Effector memory CD4-positive, alpha-beta T cell (primary cell): ENCODE results near the gene PIGR.

ENCODE experiments used
- DNase-seq, 3 donors: peaks; one replicate each; pipeline ENCODE4 v3.0.0-alpha.2; 2020
- H3K27ac ChIP-seq: 2 replicates; pipeline ENCODE4 v1.7.0; 2013; ENCODE audit warnings: mild to moderate bottlenecking, low read length, moderate library complexity; ENCODE audit not compliant: insufficient read depth, poor library complexity, severe bottlenecking
- H3K27me3 ChIP-seq: replicated peaks from 2 replicates; pipeline ENCODE4 v1.7.0; 2013; ENCODE audit warnings: mild to moderate bottlenecking, low read length; ENCODE audit not compliant: insufficient read depth, control insufficient read depth, poor library complexity, severe bottlenecking
- H3K36me3 ChIP-seq: 2 replicates; pipeline ENCODE4 v1.7.0; 2013; ENCODE audit warnings: mild to moderate bottlenecking, low read length, moderate library complexity; ENCODE audit not compliant: control insufficient read depth, insufficient read depth
- H3K4me1 ChIP-seq: 2 replicates; pipeline ENCODE4 v1.7.0; 2013; ENCODE audit warnings: low read length, mild to moderate bottlenecking; ENCODE audit not compliant: control insufficient read depth, insufficient read depth, poor library complexity, severe bottlenecking
- H3K4me3 ChIP-seq: 2 replicates; pipeline ENCODE4 v1.7.0; 2013; ENCODE audit warnings: low read length, low read depth, mild to moderate bottlenecking; ENCODE audit not compliant: insufficient read depth, poor library complexity, severe bottlenecking
- H3K9me3 ChIP-seq: 2 replicates; pipeline ENCODE4 v1.7.0; 2013; ENCODE audit warnings: mild to moderate bottlenecking, low read length, moderate library complexity; ENCODE audit not compliant: control insufficient read depth

PIGR gene

GRCh38 chr1:206904423-206905142, 41.7 kb downstream of the PIGR start:
- H3K9me3 ChIP-seq: no peaks in the 10 kb centered on the region
- DNase-seq: no peak
- H3K27ac ChIP-seq: peak overlapping the region; percentile 49
- H3K36me3 ChIP-seq: peaks cover 48% of the 10 kb centered on the region
- no peak overlapping the region for H3K4me3 ChIP-seq
- no peaks in the 10 kb centered on the region for H3K27me3 ChIP-seq
- H3K4me1 ChIP-seq: peaks cover 42% of the 10 kb centered on the region

GRCh38 chr1:206903687-206904086, 42.6 kb downstream of the PIGR start:
- DNase-seq: no peak
- H3K9me3 ChIP-seq: no peaks in the 10 kb centered on the region
- H3K36me3 ChIP-seq: peaks cover 47% of the 10 kb centered on the region
- H3K27me3 ChIP-seq: no peaks in the 10 kb centered on the region
- H3K4me3 ChIP-seq: no peak overlapping the region
- no peak overlapping the region for H3K27ac ChIP-seq
- H3K4me1 ChIP-seq: peaks cover 34% of the 10 kb centered on the region

GRCh38 chr1:206902702-206903101, 43.6 kb downstream of the PIGR start:
- DNase-seq: no peak
- Histone ChIP-seq H3K4me3 (no peak overlapping the region), H3K36me3 (peaks cover 38% of the 10 kb centered on the region), H3K9me3 (no peaks in the 10 kb centered on the region), H3K27ac (peak overlapping the region; percentile 12), H3K4me1 (peaks cover 28% of the 10 kb centered on the region), H3K27me3 (no peaks in the 10 kb centered on the region)

- Histone ChIP-seq H3K36me3 (peaks cover 32% of the 10 kb centered on the region), H3K4me3 (no peak overlapping the region), H3K27me3 (no peaks in the 10 kb centered on the region), H3K9me3 (no peaks in the 10 kb centered on the region), H3K4me1 (peaks cover 21% of the 10 kb centered on the region), H3K27ac (no peak overlapping the region)
- DNase-seq: no peak
Measured at GRCh38 chr1:206901944-206902343, 44.3 kb downstream of the PIGR start.

GRCh38 chr1:206900149-206900548, 46.1 kb downstream of the PIGR start:
- H3K27ac ChIP-seq: no peak overlapping the region
- H3K36me3 ChIP-seq: peaks cover 27% of the 10 kb centered on the region
- no peaks in the 10 kb centered on the region for H3K27me3 ChIP-seq
- no peaks in the 10 kb centered on the region for H3K9me3 ChIP-seq
- no peak for DNase-seq
- peaks cover 5% of the 10 kb centered on the region for H3K4me1 ChIP-seq
- no peak overlapping the region for H3K4me3 ChIP-seq

- Histone ChIP-seq H3K4me3 (no peak overlapping the region), H3K27ac (no peak overlapping the region), H3K27me3 (no peaks in the 10 kb centered on the region), H3K4me1 (peaks cover under 1% of the 10 kb centered on the region), H3K36me3 (peaks cover 23% of the 10 kb centered on the region), H3K9me3 (no peaks in the 10 kb centered on the region)
- DNase-seq: no peak
Measured at GRCh38 chr1:206899717-206900116, 46.5 kb downstream of the PIGR start.

GRCh38 chr1:206898915-206899431, 47.3 kb downstream of the PIGR start:
- Histone ChIP-seq H3K4me1 (no peaks in the 10 kb centered on the region), H3K36me3 (peaks cover 15% of the 10 kb centered on the region), H3K9me3 (no peaks in the 10 kb centered on the region), H3K4me3 (no peak overlapping the region), H3K27me3 (no peaks in the 10 kb centered on the region), H3K27ac (no peak overlapping the region)
- DNase-seq: no peak

- no peak for DNase-seq
- H3K9me3 ChIP-seq: no peaks in the 10 kb centered on the region
- H3K27ac ChIP-seq: no peak overlapping the region
- H3K4me3 ChIP-seq: no peak overlapping the region
- H3K4me1 ChIP-seq: no peaks in the 10 kb centered on the region
- H3K36me3 ChIP-seq: peaks cover 9% of the 10 kb centered on the region
- no peaks in the 10 kb centered on the region for H3K27me3 ChIP-seq
Measured at GRCh38 chr1:206898089-206898914, 48.0 kb downstream of the PIGR start.

GRCh38 chr1:206897175-206897574, 49.1 kb downstream of the PIGR start, which contains the start of gene IL24:
Gene IL24, plus strand, starts transcription at chr1:206897443. Its CDS starts 390 bp downstream, at chr1:206897833.
- no peak for DNase-seq
- no peaks in the 10 kb centered on the region for H3K36me3 ChIP-seq
- no peak within 1 kb of the TSS for H3K27ac ChIP-seq
- no peaks in the 10 kb centered on the region for H3K9me3 ChIP-seq
- H3K4me1 ChIP-seq: no peaks in the 10 kb centered on the region
- H3K4me3 ChIP-seq: no peak within 1 kb of the TSS
- H3K27me3 ChIP-seq: no peaks in the 10 kb centered on the region

GRCh38 chr1:206896261-206896660, 50.0 kb downstream of the PIGR start:
- Histone ChIP-seq H3K4me1 (peaks cover under 1% of the 10 kb centered on the region), H3K9me3 (no peaks in the 10 kb centered on the region), H3K4me3 (no peak overlapping the region), H3K27ac (no peak overlapping the region), H3K27me3 (no peaks in the 10 kb centered on the region), H3K36me3 (no peaks in the 10 kb centered on the region)
- no peak for DNase-seq
